ENCODE data around the gene ZSWIM1. TPM values are rescaled to one million over a fixed set of nuclear protein-coding genes. Genes with fewer than 3 reads are reported as not detected.
"Not testable (repeated sequence)": the region's sequence is repeated elsewhere in the genome, so short reads cannot be mapped to it uniquely, and the experiment has no call there.

Gene ZSWIM1
- total RNA-seq, 2 donors from 2014 or later = 9.8 to 13.8 TPM

GRCh38 chr20:45873409-45874103 lies 7.5 kb upstream of the ZSWIM1 start:
- Histone ChIP-seq H3K4me1 (no peaks in the 10 kb centered on the region), H3K36me3 (peaks cover 19% of the 10 kb centered on the region), H3K27me3 (no peaks in the 10 kb centered on the region), H3K4me3 (no peak overlapping the region), H3K27ac (no peak overlapping the region), H3K9me3 (no peaks in the 10 kb centered on the region)
- DNase-seq (ENCODE audit: low spot score) = no peak
- no peak for TF ChIP-seq CTCF (IDR thresholded peaks at IDR 0.05)

GRCh38 chr20:45874104-45874481 lies 6.9 kb upstream of the ZSWIM1 start:
- H3K4me1 ChIP-seq; H3K4me3 ChIP-seq; DNase-seq (ENCODE audit: low spot score); H3K9me3 ChIP-seq; H3K27me3 ChIP-seq; H3K27ac ChIP-seq: not testable (repeated sequence)
- peaks cover 19% of the 10 kb centered on the region for H3K36me3 ChIP-seq

GRCh38 chr20:45874576-45874975 lies 6.5 kb upstream of the ZSWIM1 start:
- no peak for TF ChIP-seq CTCF (IDR thresholded peaks at IDR 0.05)
- DNase-seq (ENCODE audit: low spot score) = no peak

GRCh38 chr20:45878076-45878761 lies 2.8 kb upstream of the ZSWIM1 start:
- no peak for TF ChIP-seq CTCF (IDR thresholded peaks at IDR 0.05)
- no peaks in the 10 kb centered on the region for H3K27me3 ChIP-seq
- H3K36me3 ChIP-seq = peaks cover 19% of the 10 kb centered on the region
- peaks cover 0 to 15% of the 10 kb centered on the region in 2 donors for H3K4me1 ChIP-seq
- no peak overlapping the region for H3K4me3 ChIP-seq
- DNase-seq (ENCODE audit: low spot score) = no peak
- H3K9me3 ChIP-seq = no peaks in the 10 kb centered on the region
- no peak overlapping the region for H3K27ac ChIP-seq

More at GRCh38 chr20:45874576-45874975, 6.5 kb upstream of the ZSWIM1 start:
- H3K4me1 ChIP-seq = no peaks in the 10 kb centered on the region
- no peak overlapping the region for H3K27ac ChIP-seq
- H3K36me3 ChIP-seq = peaks cover 19% of the 10 kb centered on the region
- H3K4me3 ChIP-seq = no peak overlapping the region
- H3K9me3 ChIP-seq = no peaks in the 10 kb centered on the region
- no peaks in the 10 kb centered on the region for H3K27me3 ChIP-seq

- TF ChIP-seq CTCF (IDR thresholded peaks at IDR 0.05) = no peak
- Histone ChIP-seq H3K4me1 (peaks cover 0 to 26% of the 10 kb centered on the region in 2 donors), H3K4me3 (no peak overlapping the region), H3K27ac (no peak overlapping the region), H3K9me3 (no peaks in the 10 kb centered on the region), H3K27me3 (no peaks in the 10 kb centered on the region), H3K36me3 (peaks cover 16% of the 10 kb centered on the region)
- DNase-seq (ENCODE audit: low spot score) = no peak
Observed at GRCh38 chr20:45882469-45883099, 1.6 kb downstream of the ZSWIM1 start.

- TF ChIP-seq CTCF (IDR thresholded peaks at IDR 0.05) = no peak
- peaks cover 0 to 26% of the 10 kb centered on the region in 2 donors for H3K4me1 ChIP-seq
- no peak overlapping the region for H3K27ac ChIP-seq
- no peak overlapping the region for H3K4me3 ChIP-seq
- no peak for DNase-seq (ENCODE audit: low spot score)
- H3K27me3 ChIP-seq = no peaks in the 10 kb centered on the region
- peaks cover 11% of the 10 kb centered on the region for H3K36me3 ChIP-seq
- no peaks in the 10 kb centered on the region for H3K9me3 ChIP-seq
Observed at GRCh38 chr20:45883100-45883469, 2.1 kb downstream of the ZSWIM1 start.
